CD4-positive, alpha-beta T cell (primary cell): ENCODE measurements around the gene LINC00632. TPM values are rescaled to one million over a fixed set of nuclear protein-coding genes. Genes with fewer than 3 reads are reported as not detected.

Experiments
- ATAC-seq: fragments of 200-7000 bp; cut with Tn5 transposase; one replicate; pipeline ENCODE4 v1.10.0; 2022; ENCODE audit warnings: mild to moderate bottlenecking; ENCODE audit not compliant: poor library complexity
- CTCF ChIA-PET: fragments of 350-600 bp; sonication (Branson Sonifier 250); formaldehyde crosslinking; loops from one replicate; lab custom pipeline; 2021; ENCODE audit warnings: antibody characterized with exemption, inconsistent platforms; lab: Charles Lee
- POLR2A ChIA-PET: fragments of 350-600 bp; sonication (Branson Sonifier 250); formaldehyde crosslinking; loops from one replicate; lab custom pipeline; 2021; ENCODE audit warnings: antibody characterized with exemption, inconsistent platforms; lab: Charles Lee
- DNase-seq, 14 experiments: peaks; one replicate each; pipeline ENCODE4 v3.0.0-alpha.2; 2013 to 2020; ENCODE audit warnings: mixed read lengths in 2 of 14
- H3K27ac ChIP-seq, 2 donors: one replicate each; pipeline versions ENCODE4 v1.5.1 to v1.7.0; 2013; ENCODE audit warnings: low read length in 2 of 2, low read depth in 1 of 2, mild to moderate bottlenecking in 1 of 2
- H3K27me3 ChIP-seq, 2 experiments: 1 replicate in 1 of 2; 2 replicates in 1 of 2; pipeline versions ENCODE4 v1.6.1 to v1.7.0; 2013; ENCODE audit warnings: low read length in 2 of 2, control low read depth in 1 of 2, mild to moderate bottlenecking in 1 of 2, moderate library complexity in 1 of 2; ENCODE audit not compliant: insufficient read depth in 2 of 2, control insufficient read depth in 1 of 2
- H3K36me3 ChIP-seq: one replicate; pipeline ENCODE4 v1.6.1; 2013; ENCODE audit warnings: low read length, control low read depth; ENCODE audit not compliant: insufficient read depth
- H3K4me1 ChIP-seq: one replicate; pipeline ENCODE4 v1.6.1; 2013; ENCODE audit warnings: low read length, control low read depth; ENCODE audit not compliant: insufficient read depth
- H3K4me3 ChIP-seq: one replicate; pipeline ENCODE4 v1.5.1; 2013; ENCODE audit warnings: mild to moderate bottlenecking, low read length, moderate library complexity
- H3K9me3 ChIP-seq, 2 experiments: 1 replicate in 1 of 2; 2 replicates in 1 of 2; pipeline versions ENCODE4 v1.6.1 to v1.7.0; 2013; ENCODE audit warnings: low read length in 2 of 2, mild to moderate bottlenecking in 2 of 2, control low read depth in 1 of 2, moderate library complexity in 1 of 2; ENCODE audit not compliant: control insufficient read depth in 1 of 2, insufficient read depth in 1 of 2
- H3K27ac Mint-ChIP-seq: one replicate; pipeline ENCODE4 v1.8.0; 2020; ENCODE audit warnings: mixed read lengths
- H3K27me3 Mint-ChIP-seq: one replicate; pipeline ENCODE4 v1.8.0; 2021; ENCODE audit warnings: mixed read lengths
- H3K36me3 Mint-ChIP-seq: one replicate; pipeline ENCODE4 v1.8.0; 2021; ENCODE audit warnings: low read depth, mixed read lengths
- H3K4me1 Mint-ChIP-seq: one replicate; pipeline ENCODE4 v1.8.0; 2021; ENCODE audit warnings: low read depth, mixed read lengths
- H3K4me3 Mint-ChIP-seq: one replicate; pipeline ENCODE4 v1.8.0; 2020; ENCODE audit warnings: mild to moderate bottlenecking, mixed read lengths
- H3K9me3 Mint-ChIP-seq: one replicate; pipeline ENCODE4 v1.8.0; 2020; ENCODE audit warnings: mixed read lengths
- intact Hi-C, 2 experiments: fragments of 100-400 bp; cut with DNase I in 1 of 2; cut with micrococcal nuclease in 1 of 2; formaldehyde crosslinking; loops; one replicate each; pipeline versions ENCODE4 v1.15.1 to v1.9.0; 2023 to 2025; cut with DNase I, micrococcal nuclease
- total RNA-seq, 174 experiments: library from RNA in 2 of 174; stranded (reverse) in 2 of 174; gene quantifications; one replicate each; pipeline ENCODE4 v1.2.3 and lab custom pipeline; 2021 to 2026
- TF ChIP-seq, protein P1 (sequence below): fragments of 200-600 bp; IDR thresholded peaks from one replicate; pipeline ENCODE4 v1.8.0; 2022; ENCODE audit warnings: antibody characterized with exemption, mild to moderate bottlenecking

The LINC00632 gene
- total RNA-seq, 2 experiments from 2014 or later, result 9.4 to 10.8 TPM

DNA sequence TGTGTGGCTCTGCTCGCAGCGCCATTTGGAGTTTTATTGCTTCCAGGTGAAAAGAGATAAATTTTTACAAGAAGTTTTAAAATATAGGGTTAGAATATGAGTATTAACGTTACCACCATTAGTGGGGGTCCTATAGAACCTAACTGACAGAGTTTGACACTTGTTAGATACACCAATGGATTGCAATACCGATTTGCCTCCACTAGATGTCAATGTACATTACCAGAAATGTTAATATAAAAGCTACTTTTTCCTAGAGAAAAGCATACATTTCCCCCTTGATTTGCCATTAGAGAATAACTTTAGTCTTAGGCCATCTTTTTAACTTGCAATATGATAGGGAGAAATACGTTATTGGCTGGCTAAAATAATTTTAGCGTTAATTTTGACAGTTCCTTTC is 108.4 kb downstream of the LINC00632 start:
- H3K27me3 Mint-ChIP-seq, result no peaks in the 10 kb centered on the region
- DNase-seq, result peak in 1 of 14 experiments; percentile 0
- Histone ChIP-seq H3K27me3 (no peaks in the 10 kb centered on the region), H3K4me1 (no peaks in the 10 kb centered on the region), H3K36me3 (no peaks in the 10 kb centered on the region), H3K27ac (no peak overlapping the region), H3K4me3 (no peak overlapping the region), H3K9me3 (no peaks in the 10 kb centered on the region)
- ChIA-PET POLR2A (no interaction called here), CTCF (no interaction called here)
- no peak overlapping the region for H3K4me3 Mint-ChIP-seq
- TF ChIP-seq, protein P1, sequence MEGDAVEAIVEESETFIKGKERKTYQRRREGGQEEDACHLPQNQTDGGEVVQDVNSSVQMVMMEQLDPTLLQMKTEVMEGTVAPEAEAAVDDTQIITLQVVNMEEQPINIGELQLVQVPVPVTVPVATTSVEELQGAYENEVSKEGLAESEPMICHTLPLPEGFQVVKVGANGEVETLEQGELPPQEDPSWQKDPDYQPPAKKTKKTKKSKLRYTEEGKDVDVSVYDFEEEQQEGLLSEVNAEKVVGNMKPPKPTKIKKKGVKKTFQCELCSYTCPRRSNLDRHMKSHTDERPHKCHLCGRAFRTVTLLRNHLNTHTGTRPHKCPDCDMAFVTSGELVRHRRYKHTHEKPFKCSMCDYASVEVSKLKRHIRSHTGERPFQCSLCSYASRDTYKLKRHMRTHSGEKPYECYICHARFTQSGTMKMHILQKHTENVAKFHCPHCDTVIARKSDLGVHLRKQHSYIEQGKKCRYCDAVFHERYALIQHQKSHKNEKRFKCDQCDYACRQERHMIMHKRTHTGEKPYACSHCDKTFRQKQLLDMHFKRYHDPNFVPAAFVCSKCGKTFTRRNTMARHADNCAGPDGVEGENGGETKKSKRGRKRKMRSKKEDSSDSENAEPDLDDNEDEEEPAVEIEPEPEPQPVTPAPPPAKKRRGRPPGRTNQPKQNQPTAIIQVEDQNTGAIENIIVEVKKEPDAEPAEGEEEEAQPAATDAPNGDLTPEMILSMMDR, result no peak
- ATAC-seq, result no peak
- H3K9me3 Mint-ChIP-seq, result no peaks in the 10 kb centered on the region
- H3K36me3 Mint-ChIP-seq, result no peaks in the 10 kb centered on the region
- no peaks in the 10 kb centered on the region for H3K4me1 Mint-ChIP-seq
- intact Hi-C loops, result loop anchor here in 1 of 2 experiments (10.0 kb wide), 1 partner anchor 897 kb away; no protein-coding TSS in a partner anchor
- H3K27ac Mint-ChIP-seq, result no peak overlapping the region

GRCh38 chrX:140821280-140821679 is 111.7 kb downstream of the LINC00632 start:
- Mint-ChIP-seq H3K4me1 (no peaks in the 10 kb centered on the region), H3K36me3 (no peaks in the 10 kb centered on the region), H3K4me3 (no peak overlapping the region), H3K27me3 (no peaks in the 10 kb centered on the region), H3K27ac (no peak overlapping the region), H3K9me3 (no peaks in the 10 kb centered on the region)
- Histone ChIP-seq H3K4me1 (no peaks in the 10 kb centered on the region), H3K4me3 (no peak overlapping the region), H3K27ac (no peak overlapping the region), H3K36me3 (no peaks in the 10 kb centered on the region), H3K9me3 (peaks cover 0 to 4% of the 10 kb centered on the region in 2 experiments), H3K27me3 (no peaks in the 10 kb centered on the region)
- ChIA-PET CTCF (no interaction called here), POLR2A (no interaction called here)
- TF ChIP-seq, protein P1, result no peak
- DNase-seq (no peak), ATAC-seq (no peak)
- intact Hi-C loops, result no loop called here

DNA sequence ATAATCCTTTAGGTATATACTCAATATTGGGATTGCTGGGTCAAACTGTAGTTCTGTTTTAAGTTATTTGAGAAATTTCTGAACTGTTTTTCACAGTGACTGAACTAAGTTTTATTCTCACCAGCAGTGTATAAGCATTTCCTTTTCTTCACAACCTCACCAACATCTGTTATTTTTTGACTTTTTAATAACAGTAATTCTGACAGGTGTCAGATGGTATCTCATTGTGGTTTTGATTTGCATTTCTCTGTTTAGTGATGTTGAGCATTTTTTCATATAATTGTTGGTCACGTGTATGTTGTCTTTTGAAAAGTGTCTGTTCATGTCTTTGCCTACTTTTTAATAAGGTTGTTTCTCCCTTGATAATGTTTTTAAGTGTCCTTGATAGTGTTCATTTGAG is 112.6 kb downstream of the LINC00632 start:
- CTCF ChIA-PET, result no interaction called here
- no peaks in the 10 kb centered on the region for H3K9me3 Mint-ChIP-seq
- no peaks in the 10 kb centered on the region for H3K27me3 ChIP-seq
- no peak overlapping the region for H3K4me3 ChIP-seq
- DNase-seq (no peak), ATAC-seq (no peak)
- H3K9me3 ChIP-seq, result peaks cover 0 to 4% of the 10 kb centered on the region in 2 experiments
- no peaks in the 10 kb centered on the region for H3K36me3 Mint-ChIP-seq
- intact Hi-C loops, result no loop called here
- no peak overlapping the region for H3K27ac Mint-ChIP-seq
- POLR2A ChIA-PET, result no interaction called here
- no peak overlapping the region for H3K27ac ChIP-seq
- H3K27me3 Mint-ChIP-seq, result no peaks in the 10 kb centered on the region
- H3K4me3 Mint-ChIP-seq, result no peak overlapping the region
- no peaks in the 10 kb centered on the region for H3K36me3 ChIP-seq
- H3K4me1 Mint-ChIP-seq, result no peaks in the 10 kb centered on the region
- TF ChIP-seq, protein P1, result no peak
- no peaks in the 10 kb centered on the region for H3K4me1 ChIP-seq
